NCI-H774 (cell line): Measurements from ENCODE around the gene SH3TC1.

Experiments
- DNase-seq: peaks from one replicate; lab custom pipeline; 2025; lab: John Stamatoyannopoulos, UW

SH3TC1 gene

GRCh38 chr4:8287343-8288280 is 88.5 kb downstream of the SH3TC1 start:
- DNase-seq = no peak

GRCh38 chr4:8289151-8289750 is 90.2 kb downstream of the SH3TC1 start:
- no peak for DNase-seq

GRCh38 chr4:8289956-8290700 is 91.0 kb downstream of the SH3TC1 start:
- no peak for DNase-seq

GRCh38 chr4:8290701-8290970 is 91.5 kb downstream of the SH3TC1 start:
- DNase-seq = no peak
